Activated CD8-positive, alpha-beta T cell treated with anti-CD3 and anti-CD28 coated beads for 36 hours (primary cell): ENCODE data around the gene TMPO. TPM values are rescaled to one million over a fixed set of nuclear protein-coding genes. Genes with fewer than 3 reads are reported as not detected.

ENCODE experiments used
- ATAC-seq: fragments of 200-7000 bp; cut with Tn5 transposase; one replicate; pipeline ENCODE4 v1.10.0; 2021; ENCODE audit warnings: mild to moderate bottlenecking, moderate library complexity
- CTCF ChIA-PET: fragments of 350-600 bp; sonication (Branson Sonifier 250); formaldehyde crosslinking; loops from one replicate; lab custom pipeline; 2021; ENCODE audit warnings: antibody characterized with exemption; lab: Charles Lee
- POLR2A ChIA-PET: fragments of 350-600 bp; sonication (Branson Sonifier 250); formaldehyde crosslinking; loops from one replicate; lab custom pipeline; 2021; ENCODE audit warnings: antibody characterized with exemption; lab: Charles Lee
- DNase-seq: peaks from one replicate; pipeline ENCODE4 v3.0.0-alpha.2; 2020
- H3K27ac Mint-ChIP-seq: one replicate; pipeline ENCODE4 v1.8.0; 2021; ENCODE audit warnings: mild to moderate bottlenecking, mixed read lengths
- H3K27me3 Mint-ChIP-seq: one replicate; pipeline ENCODE4 v1.8.0; 2021; ENCODE audit warnings: mixed read lengths
- H3K36me3 Mint-ChIP-seq: one replicate; pipeline ENCODE4 v1.8.0; 2021; ENCODE audit warnings: low read depth, mixed read lengths
- H3K4me1 Mint-ChIP-seq: one replicate; pipeline ENCODE4 v1.8.0; 2021; ENCODE audit warnings: low read depth, mixed read lengths
- H3K4me3 Mint-ChIP-seq: one replicate; pipeline ENCODE4 v1.8.0; 2021; ENCODE audit warnings: mild to moderate bottlenecking, moderate library complexity, mixed read lengths
- H3K9me3 Mint-ChIP-seq: one replicate; pipeline ENCODE4 v1.8.0; 2021; ENCODE audit warnings: mixed read lengths
- CTCF ChIP-seq: fragments of 200-600 bp; IDR thresholded peaks from one replicate; pipeline ENCODE4 v1.8.0; 2022; ENCODE audit warnings: antibody characterized with exemption, mild to moderate bottlenecking
- intact Hi-C: fragments of 100-400 bp; cut with micrococcal nuclease; formaldehyde crosslinking; loops from one replicate; pipeline ENCODE4 v1.10.0; 2022
- total RNA-seq, 2 experiments: library from RNA; stranded (reverse); gene quantifications; one replicate each; pipeline ENCODE4 v1.2.3, GENCODE V29; 2021

The TMPO gene
- total RNA-seq, 2 experiments from 2014 or later: 324 to 328 TPM

DNA sequence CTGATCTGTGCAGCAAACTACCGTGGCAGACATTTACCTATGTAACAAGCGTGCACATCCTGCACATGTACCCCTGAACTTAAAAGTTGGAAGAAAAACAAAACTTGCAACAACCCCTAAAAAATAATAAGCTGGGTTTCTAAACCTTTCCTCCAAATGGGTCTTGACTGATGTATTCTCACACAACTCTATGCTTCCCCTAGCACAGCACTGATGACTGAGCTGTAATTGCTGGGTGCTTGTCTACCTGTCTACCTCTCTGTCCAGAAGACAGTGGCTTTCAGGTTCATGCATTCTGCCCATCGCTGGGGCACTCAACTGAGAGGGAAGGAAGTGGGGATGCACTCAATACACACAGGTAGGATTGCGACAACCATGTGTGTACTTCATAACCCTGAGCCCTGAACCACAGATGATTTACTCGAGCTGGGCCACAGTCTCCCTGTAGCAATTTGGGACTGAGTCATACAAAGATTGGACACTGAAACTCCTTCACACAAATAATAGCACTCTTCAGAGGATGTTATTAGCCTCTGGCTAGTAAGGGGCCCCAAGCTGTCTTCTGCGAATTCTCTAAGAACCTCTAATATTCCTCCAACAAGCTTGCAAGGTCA, 44.8 kb upstream of the TMPO start:
- DNase-seq: no peak
- intact Hi-C loops: no loop called here
- ATAC-seq: no peak
- CTCF ChIA-PET: no interaction called here
- H3K4me1 Mint-ChIP-seq: peaks cover 4% of the 10 kb centered on the region
- no peak overlapping the region for H3K4me3 Mint-ChIP-seq
- POLR2A ChIA-PET: interaction anchor here (1.0 kb wide), 1 partner anchor 28 kb away, joined by 3 read pairs; no protein-coding TSS in a partner anchor
- no peaks in the 10 kb centered on the region for H3K9me3 Mint-ChIP-seq
- no peak for TF ChIP-seq CTCF
- H3K27me3 Mint-ChIP-seq: peaks cover 5% of the 10 kb centered on the region
- no peak overlapping the region for H3K27ac Mint-ChIP-seq
- no peaks in the 10 kb centered on the region for H3K36me3 Mint-ChIP-seq

GRCh38 chr12:98471085-98471484, 44.3 kb upstream of the TMPO start:
- POLR2A ChIA-PET: interaction anchor here (1.0 kb wide), 1 partner anchor 29 kb away, joined by 3 read pairs; no protein-coding TSS in a partner anchor
- CTCF ChIA-PET: no interaction called here
- Mint-ChIP-seq H3K4me3 (no peak overlapping the region), H3K27ac (no peak overlapping the region), H3K9me3 (no peaks in the 10 kb centered on the region), H3K36me3 (no peaks in the 10 kb centered on the region), H3K4me1 (peaks cover 4% of the 10 kb centered on the region), H3K27me3 (peaks cover 5% of the 10 kb centered on the region)
- ATAC-seq: no peak
- no peak for TF ChIP-seq CTCF
- DNase-seq: no peak
- intact Hi-C loops: no loop called here

DNA sequence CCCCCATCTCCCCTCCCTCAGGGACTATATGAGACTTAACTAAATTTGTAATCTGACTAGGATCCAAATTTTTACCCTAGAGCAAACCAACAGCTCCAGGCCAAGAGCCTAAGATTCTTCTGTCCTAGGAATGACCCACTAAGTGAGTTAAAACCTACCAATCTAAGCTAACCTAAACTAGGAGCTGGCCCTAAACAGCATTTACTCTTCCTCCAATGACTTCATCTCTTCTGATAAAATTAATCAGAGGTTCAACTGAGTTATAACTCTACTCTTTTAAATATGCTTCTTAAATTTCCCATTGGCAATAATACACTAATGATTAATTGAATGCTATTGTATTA, 39.9 kb upstream of the TMPO start:
- H3K27ac Mint-ChIP-seq: no peak overlapping the region
- no peak for ATAC-seq
- H3K36me3 Mint-ChIP-seq: no peaks in the 10 kb centered on the region
- no peak for DNase-seq
- intact Hi-C loops: no loop called here
- no peaks in the 10 kb centered on the region for H3K4me1 Mint-ChIP-seq
- no peaks in the 10 kb centered on the region for H3K9me3 Mint-ChIP-seq
- H3K27me3 Mint-ChIP-seq: no peaks in the 10 kb centered on the region
- POLR2A ChIA-PET: no interaction called here
- no peak for TF ChIP-seq CTCF
- CTCF ChIA-PET: interaction anchor here (0.9 kb wide), 1 partner anchor 51 kb away, joined by 3 read pairs; no protein-coding TSS in a partner anchor
- no peak overlapping the region for H3K4me3 Mint-ChIP-seq

DNA sequence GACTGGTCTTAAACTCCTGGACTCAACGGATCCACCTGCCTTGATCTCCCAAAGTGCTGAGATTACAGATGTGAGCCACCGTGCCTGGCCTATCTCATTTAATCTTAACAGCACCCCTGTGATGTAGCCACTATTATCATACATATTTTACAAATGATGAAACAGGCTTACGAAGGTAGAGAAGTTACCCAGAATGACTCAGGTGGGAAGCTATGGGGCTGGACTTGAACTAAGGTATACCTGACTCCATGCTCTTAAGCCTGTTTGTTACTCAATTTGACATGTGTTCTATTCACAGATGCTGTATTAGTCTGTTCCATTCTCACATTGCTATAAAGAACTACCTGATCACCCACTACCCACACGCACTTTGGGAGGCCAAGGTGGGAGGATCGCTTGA, 36.8 kb upstream of the TMPO start:
- H3K4me1 Mint-ChIP-seq: no peaks in the 10 kb centered on the region
- no peak overlapping the region for H3K27ac Mint-ChIP-seq
- intact Hi-C loops: no loop called here
- ChIA-PET POLR2A (no interaction called here), CTCF (interaction anchor here (1.0 kb wide), 1 partner anchor 13 kb away, joined by 4 read pairs; no protein-coding TSS in a partner anchor)
- no peak for DNase-seq
- no peaks in the 10 kb centered on the region for H3K9me3 Mint-ChIP-seq
- peaks cover 2% of the 10 kb centered on the region for H3K27me3 Mint-ChIP-seq
- TF ChIP-seq CTCF: no peak
- no peak for ATAC-seq
- H3K36me3 Mint-ChIP-seq: no peaks in the 10 kb centered on the region
- H3K4me3 Mint-ChIP-seq: no peak overlapping the region

DNA sequence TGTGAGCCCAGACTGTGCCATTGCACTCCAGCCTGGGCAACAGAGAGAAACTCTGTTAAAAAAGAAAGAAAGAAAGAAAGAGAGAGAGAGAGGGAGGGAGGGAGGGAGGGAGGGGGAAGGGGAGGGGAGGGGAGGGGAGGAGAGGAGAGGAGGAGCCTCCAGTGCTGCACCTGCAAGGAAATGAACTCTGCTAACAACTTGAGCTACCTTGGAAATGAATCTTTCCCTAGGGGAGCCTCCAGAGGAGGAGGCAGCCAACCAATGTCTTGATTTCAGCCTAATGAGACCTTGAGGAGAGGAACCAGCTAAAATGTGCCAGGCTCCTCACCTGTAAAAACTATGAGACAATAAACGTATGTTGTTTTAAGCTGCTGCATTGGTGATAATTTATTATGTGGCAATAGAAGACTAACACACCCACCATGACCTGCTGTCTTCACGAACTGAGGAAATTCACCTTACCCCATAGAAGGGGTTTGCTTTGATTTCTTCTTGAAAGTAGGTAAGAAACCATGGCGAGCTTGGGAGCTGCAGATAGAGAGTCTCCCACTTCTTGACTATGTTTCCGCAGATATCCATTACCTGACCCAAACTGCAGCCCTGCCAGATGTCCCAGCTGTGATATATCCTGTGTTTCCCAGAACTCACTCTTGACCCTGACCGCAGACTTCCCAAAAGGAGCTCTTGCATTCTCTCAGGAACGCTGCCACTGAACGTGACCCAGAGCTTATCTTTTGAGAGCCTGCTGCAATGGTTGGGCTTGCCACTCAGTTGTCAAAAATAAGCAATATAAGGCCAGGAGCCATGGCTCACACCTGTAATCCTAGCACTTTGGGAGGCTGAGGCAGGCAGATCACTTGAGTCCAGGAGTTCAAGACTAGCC, 31.5 kb upstream of the TMPO start:
- intact Hi-C loops: no loop called here

More for the DNA sequence above, 31.5 kb upstream of the TMPO start:
- TF ChIP-seq CTCF: no peak
- no peak overlapping the region for H3K27ac Mint-ChIP-seq
- POLR2A ChIA-PET: no interaction called here
- no peak for ATAC-seq
- CTCF ChIA-PET: interaction anchor here (0.6 kb wide), 1 partner anchor 50 kb away, joined by 3 read pairs; no protein-coding TSS in a partner anchor
- H3K9me3 Mint-ChIP-seq: no peaks in the 10 kb centered on the region
- H3K36me3 Mint-ChIP-seq: no peaks in the 10 kb centered on the region
- H3K4me1 Mint-ChIP-seq: no peaks in the 10 kb centered on the region
- no peak overlapping the region for H3K4me3 Mint-ChIP-seq
- peaks cover 2% of the 10 kb centered on the region for H3K27me3 Mint-ChIP-seq
- no peak for DNase-seq
